Measurements from ENCODE around the gene NCAM1.

DNA sequence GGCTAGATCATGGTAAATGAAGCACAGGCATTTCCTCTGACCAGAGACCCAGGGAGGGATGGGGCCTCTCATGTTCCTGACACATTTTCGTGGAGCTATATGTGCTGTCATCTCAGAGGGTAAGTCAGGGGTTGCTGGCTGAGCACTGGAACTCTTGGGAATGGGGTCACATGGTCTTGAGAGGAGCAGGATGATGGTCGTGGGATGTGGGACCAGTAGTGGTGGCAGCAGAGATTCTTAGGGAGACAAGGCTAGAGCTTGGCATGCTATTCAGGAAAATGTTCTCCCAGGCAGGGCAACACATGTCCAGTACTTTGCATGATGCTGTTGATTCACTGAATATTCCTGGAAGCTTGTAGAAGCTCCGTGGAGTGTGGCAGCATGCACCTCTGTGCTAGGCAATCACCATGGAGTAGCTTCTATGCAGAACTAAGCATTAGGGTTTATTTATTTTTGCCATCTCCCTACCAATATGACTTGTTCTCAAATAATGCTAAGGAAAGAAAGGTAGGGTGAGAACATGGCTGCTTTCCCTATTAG is 321.7 kb downstream of the NCAM1 start:
- TF ChIP-seq POLR2A (IDR thresholded peaks at IDR 0.05): no peak
- TF ChIP-seq, protein P1, sequence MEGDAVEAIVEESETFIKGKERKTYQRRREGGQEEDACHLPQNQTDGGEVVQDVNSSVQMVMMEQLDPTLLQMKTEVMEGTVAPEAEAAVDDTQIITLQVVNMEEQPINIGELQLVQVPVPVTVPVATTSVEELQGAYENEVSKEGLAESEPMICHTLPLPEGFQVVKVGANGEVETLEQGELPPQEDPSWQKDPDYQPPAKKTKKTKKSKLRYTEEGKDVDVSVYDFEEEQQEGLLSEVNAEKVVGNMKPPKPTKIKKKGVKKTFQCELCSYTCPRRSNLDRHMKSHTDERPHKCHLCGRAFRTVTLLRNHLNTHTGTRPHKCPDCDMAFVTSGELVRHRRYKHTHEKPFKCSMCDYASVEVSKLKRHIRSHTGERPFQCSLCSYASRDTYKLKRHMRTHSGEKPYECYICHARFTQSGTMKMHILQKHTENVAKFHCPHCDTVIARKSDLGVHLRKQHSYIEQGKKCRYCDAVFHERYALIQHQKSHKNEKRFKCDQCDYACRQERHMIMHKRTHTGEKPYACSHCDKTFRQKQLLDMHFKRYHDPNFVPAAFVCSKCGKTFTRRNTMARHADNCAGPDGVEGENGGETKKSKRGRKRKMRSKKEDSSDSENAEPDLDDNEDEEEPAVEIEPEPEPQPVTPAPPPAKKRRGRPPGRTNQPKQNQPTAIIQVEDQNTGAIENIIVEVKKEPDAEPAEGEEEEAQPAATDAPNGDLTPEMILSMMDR (IDR thresholded peaks at IDR 0.05): no peak
